H9 (cell line): ENCODE measurements around the gene FHIT. TPM values are rescaled to one million over a fixed set of nuclear protein-coding genes. Genes with fewer than 3 reads are reported as not detected.

ENCODE experiments used
- DNase-seq: peaks from one replicate; pipeline ENCODE4 v3.0.0-alpha.2; 2017
- H2AFZ ChIP-seq: one replicate; pipeline ENCODE4 v1.6.1; 2013; ENCODE audit warnings: mild to moderate bottlenecking, low read length, control low read depth, moderate library complexity
- H2AK5ac ChIP-seq: 2 replicates; pipeline ENCODE4 v1.6.1; 2013; ENCODE audit warnings: low read length, control low read depth, mixed read lengths; ENCODE audit not compliant: insufficient read length
- H2BK120ac ChIP-seq: one replicate; pipeline ENCODE4 v1.6.1; 2013; ENCODE audit warnings: low read depth, mild to moderate bottlenecking, low read length, control low read depth, inconsistent platforms; ENCODE audit not compliant: poor library complexity, severe bottlenecking
- H2BK12ac ChIP-seq: 2 replicates; pipeline ENCODE4 v1.6.1; 2013; ENCODE audit warnings: low read length, control low read depth, mixed read lengths, low read depth; ENCODE audit not compliant: insufficient read length
- H2BK15ac ChIP-seq: 2 replicates; pipeline ENCODE4 v1.6.1; 2013; ENCODE audit warnings: low read depth, low read length, control low read depth
- H2BK20ac ChIP-seq: one replicate; pipeline ENCODE4 v1.6.1; 2013; ENCODE audit warnings: low read depth, mild to moderate bottlenecking, low read length, control low read depth, inconsistent platforms; ENCODE audit not compliant: poor library complexity, severe bottlenecking
- H2BK5ac ChIP-seq: 2 replicates; pipeline ENCODE4 v1.6.1; 2013; ENCODE audit warnings: low read length, control low read depth, mixed read lengths; ENCODE audit not compliant: insufficient read length
- H3K14ac ChIP-seq: 2 replicates; pipeline ENCODE4 v1.6.1; 2013; ENCODE audit warnings: low read length, control low read depth; ENCODE audit not compliant: insufficient read depth
- H3K18ac ChIP-seq: 2 replicates; pipeline ENCODE4 v1.6.1; 2013; ENCODE audit warnings: low read depth, mild to moderate bottlenecking, mixed read lengths, low read length, control low read depth; ENCODE audit not compliant: insufficient read length
- H3K23ac ChIP-seq: 2 replicates; pipeline ENCODE4 v1.6.1; 2013; ENCODE audit warnings: low read length, control low read depth, mixed read lengths, low read depth; ENCODE audit not compliant: insufficient read length
- H3K23me2 ChIP-seq: 2 replicates; pipeline ENCODE4 v1.6.1; 2013; ENCODE audit warnings: low read depth, mild to moderate bottlenecking, mixed read lengths, low read length, control low read depth; ENCODE audit not compliant: insufficient read length, poor library complexity, severe bottlenecking
- H3K27ac ChIP-seq: 2 replicates; pipeline ENCODE4 v1.5.1; 2013; ENCODE audit warnings: low read length, control low read depth, mixed read lengths, low read depth; ENCODE audit not compliant: insufficient read length
- H3K27me3 ChIP-seq: 2 replicates; pipeline ENCODE4 v1.6.1; 2013; ENCODE audit warnings: low read length, control low read depth, inconsistent platforms; ENCODE audit not compliant: insufficient read depth
- H3K4ac ChIP-seq: 2 replicates; pipeline ENCODE4 v1.6.1; 2013; ENCODE audit warnings: low read depth, mild to moderate bottlenecking, control low read depth, inconsistent platforms, low read length, moderate library complexity
- H3K4me1 ChIP-seq: 2 replicates; pipeline ENCODE4 v1.6.1; 2013; ENCODE audit warnings: low read length, control low read depth, inconsistent platforms; ENCODE audit not compliant: insufficient read depth
- H3K4me2 ChIP-seq: 2 replicates; pipeline ENCODE4 v1.6.1; 2013; ENCODE audit warnings: low read length, control low read depth, mixed read lengths; ENCODE audit not compliant: insufficient read length, insufficient read depth
- H3K56ac ChIP-seq: 2 replicates; pipeline ENCODE4 v1.6.1; 2013; ENCODE audit warnings: low read depth, mild to moderate bottlenecking, mixed read lengths, low read length, control low read depth; ENCODE audit not compliant: insufficient read length
- H3K79me1 ChIP-seq: 2 replicates; pipeline ENCODE4 v1.6.1; 2013; ENCODE audit warnings: low read depth, mild to moderate bottlenecking, moderate library complexity, low read length, control low read depth, inconsistent platforms; ENCODE audit not compliant: insufficient read depth, poor library complexity, severe bottlenecking
- H3K79me2 ChIP-seq: 2 replicates; pipeline ENCODE4 v1.6.1; 2013; ENCODE audit warnings: low read length, control low read depth, inconsistent platforms; ENCODE audit not compliant: insufficient read depth
- H3K9ac ChIP-seq: 2 replicates; pipeline ENCODE4 v1.6.1; 2013; ENCODE audit warnings: low read length, control low read depth, mixed read lengths; ENCODE audit not compliant: insufficient read length; ENCODE audit errors: extremely low read depth
- H3K9me3 ChIP-seq: one replicate; pipeline ENCODE4 v1.6.1; 2013; ENCODE audit warnings: low read depth, low read length, inconsistent platforms; ENCODE audit not compliant: control insufficient read depth
- H3T11ph ChIP-seq: one replicate; pipeline ENCODE4 v1.6.1; 2013; ENCODE audit warnings: mild to moderate bottlenecking, low read length, control low read depth, inconsistent platforms
- H4K20me1 ChIP-seq: one replicate; pipeline ENCODE4 v1.6.1; 2013; ENCODE audit not compliant: control insufficient read depth, insufficient read length, insufficient read depth
- H4K5ac ChIP-seq: 2 replicates; pipeline ENCODE4 v1.6.1; 2013; ENCODE audit warnings: low read depth, mild to moderate bottlenecking, mixed read lengths, low read length, control low read depth; ENCODE audit not compliant: insufficient read length
- H4K8ac ChIP-seq: replicated peaks from 2 replicates; pipeline ENCODE4 v1.6.1; 2013; ENCODE audit warnings: low read length, control low read depth, mixed read lengths, low read depth; ENCODE audit not compliant: insufficient read length
- H4K91ac ChIP-seq: 2 replicates; pipeline ENCODE4 v1.6.1; 2013; ENCODE audit warnings: low read depth, mild to moderate bottlenecking, moderate library complexity, mixed read lengths, low read length, control low read depth; ENCODE audit not compliant: insufficient read length
- H3K27ac Mint-ChIP-seq, 3 experiments: 2 replicates in 2 of 3; 3 replicates in 1 of 3; pipeline ENCODE4 v1.8.0; 2020 to 2021; ENCODE audit warnings: mixed read lengths in 3 of 3, mild to moderate bottlenecking in 1 of 3, moderate library complexity in 1 of 3
- H3K27me3 Mint-ChIP-seq: 2 replicates; pipeline ENCODE4 v1.8.0; 2021; ENCODE audit warnings: low read depth, mild to moderate bottlenecking, moderate library complexity, mixed read lengths
- H3K36me3 Mint-ChIP-seq, 3 experiments: 2 replicates in 2 of 3; 3 replicates in 1 of 3; pipeline ENCODE4 v1.8.0; 2020 to 2021; ENCODE audit warnings: low read depth in 3 of 3, mixed read lengths in 3 of 3; ENCODE audit not compliant: insufficient read depth in 1 of 3
- H3K4me1 Mint-ChIP-seq, 2 experiments: 2 replicates each; pipeline ENCODE4 v1.8.0; 2020; ENCODE audit warnings: mixed read lengths in 2 of 2
- H3K4me3 Mint-ChIP-seq, 2 experiments: 2 replicates in 1 of 2; 3 replicates in 1 of 2; pipeline ENCODE4 v1.8.0; 2020 to 2021; ENCODE audit warnings: mild to moderate bottlenecking in 2 of 2, mixed read lengths in 2 of 2, moderate library complexity in 1 of 2
- H3K9me3 Mint-ChIP-seq, 2 experiments: 2 replicates in 1 of 2; 3 replicates in 1 of 2; pipeline ENCODE4 v1.8.0; 2020; ENCODE audit warnings: mild to moderate bottlenecking in 2 of 2, mixed read lengths in 2 of 2, moderate library complexity in 1 of 2
- WGBS: extraction: QIAGEN DNeasy Blood & Tissue Kit; methylation state at CpG from one replicate; pipeline ENCODE4 v1.1.7; 2013; ENCODE audit warnings: missing lambda C conversion rate, low lambda C conversion rate, mixed read lengths; ENCODE audit not compliant: insufficient read length; ENCODE audit errors: extremely low coverage; 5-methylcytosine and 5-hydroxymethylcytosine counted together
- total RNA-seq: library from RNA; stranded (reverse); gene quantifications from 2 replicates; pipeline ENCODE4 v1.2.1, GENCODE V29; 2021
- TF ChIP-seq, protein P1 (sequence below): fragments of 200-600 bp; sonication (generic); conservative IDR thresholded peaks from 3 replicates; pipeline ENCODE4 v1.8.0; 2021; ENCODE audit warnings: antibody characterized with exemption, mild to moderate bottlenecking

FHIT gene
- total RNA-seq, 1 experiment from 2014 or later: 3.0 TPM

DNA sequence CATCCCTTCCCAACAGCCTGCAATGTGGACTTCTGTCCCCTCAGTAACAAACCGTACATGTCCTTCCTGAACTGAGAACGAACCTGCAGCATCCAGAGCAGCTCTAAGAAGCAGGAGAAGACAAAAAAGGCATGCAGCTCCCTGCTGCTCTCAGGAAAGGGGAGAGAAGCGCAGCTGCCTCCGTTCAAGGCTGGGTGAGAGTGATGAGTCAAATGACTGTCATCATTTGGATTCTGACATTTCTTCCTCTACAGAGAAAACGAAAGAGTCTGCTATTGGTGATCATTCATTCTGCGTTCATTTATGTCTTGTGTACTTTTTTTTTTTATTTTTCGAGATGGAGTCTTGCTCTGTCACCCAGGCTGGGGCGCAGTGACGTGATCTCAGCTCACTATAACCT is 677.8 kb downstream of the FHIT start:
- Mint-ChIP-seq H3K36me3 (no peaks in the 10 kb centered on the region), H3K4me3 (no peak overlapping the region), H3K27me3 (peaks cover 13% of the 10 kb centered on the region), H3K27ac (no peak overlapping the region; a peak in 1 of 7 replicates), H3K4me1 (peaks cover 53 to 60% of the 10 kb centered on the region in 2 experiments), H3K9me3 (no peaks in the 10 kb centered on the region)
- Histone ChIP-seq H3K4me1 (no peaks in the 10 kb centered on the region; the same call in 1 of the 2 replicates), H3T11ph (no peak overlapping the region), H2BK15ac (no peak overlapping the region), H2AK5ac (no peak overlapping the region), H4K8ac (no peak overlapping the region), H3K23me2 (no peaks in the 10 kb centered on the region), H3K14ac (peak overlapping the region; percentile 41; the same call in 1 of the 2 replicates), H4K5ac (no peak overlapping the region), H2BK20ac (no peak overlapping the region), H2AFZ (no peak overlapping the region), H3K56ac (no peak overlapping the region), H3K27me3 (no peaks in the 10 kb centered on the region), H3K27ac (no peak overlapping the region), H4K91ac (no peak overlapping the region), H3K79me2 (no peaks in the 10 kb centered on the region), H3K79me1 (no peaks in the 10 kb centered on the region), H3K9ac (no peak overlapping the region), H2BK12ac (no peak overlapping the region), H3K4me2 (no peak overlapping the region), H4K20me1 (no peaks in the 10 kb centered on the region), H2BK5ac (no peak overlapping the region), H3K23ac (no peak overlapping the region), H3K4ac (no peak overlapping the region), H3K9me3 (no peaks in the 10 kb centered on the region), H3K18ac (no peak overlapping the region), H2BK120ac (no peak overlapping the region)
- WGBS: no CpG with 5 or more reads among the region's 9 CpGs
- DNase-seq: no peak
- TF ChIP-seq, protein P1, sequence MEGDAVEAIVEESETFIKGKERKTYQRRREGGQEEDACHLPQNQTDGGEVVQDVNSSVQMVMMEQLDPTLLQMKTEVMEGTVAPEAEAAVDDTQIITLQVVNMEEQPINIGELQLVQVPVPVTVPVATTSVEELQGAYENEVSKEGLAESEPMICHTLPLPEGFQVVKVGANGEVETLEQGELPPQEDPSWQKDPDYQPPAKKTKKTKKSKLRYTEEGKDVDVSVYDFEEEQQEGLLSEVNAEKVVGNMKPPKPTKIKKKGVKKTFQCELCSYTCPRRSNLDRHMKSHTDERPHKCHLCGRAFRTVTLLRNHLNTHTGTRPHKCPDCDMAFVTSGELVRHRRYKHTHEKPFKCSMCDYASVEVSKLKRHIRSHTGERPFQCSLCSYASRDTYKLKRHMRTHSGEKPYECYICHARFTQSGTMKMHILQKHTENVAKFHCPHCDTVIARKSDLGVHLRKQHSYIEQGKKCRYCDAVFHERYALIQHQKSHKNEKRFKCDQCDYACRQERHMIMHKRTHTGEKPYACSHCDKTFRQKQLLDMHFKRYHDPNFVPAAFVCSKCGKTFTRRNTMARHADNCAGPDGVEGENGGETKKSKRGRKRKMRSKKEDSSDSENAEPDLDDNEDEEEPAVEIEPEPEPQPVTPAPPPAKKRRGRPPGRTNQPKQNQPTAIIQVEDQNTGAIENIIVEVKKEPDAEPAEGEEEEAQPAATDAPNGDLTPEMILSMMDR: no peak
